SH-SY5Y (cell line): ENCODE data around the gene TNIP3.

Experiments
- GATA2 ChIP-seq: IDR thresholded peaks from 2 replicates; pipeline ENCODE4 v1.6.1; 2011; ENCODE audit warnings: mild to moderate bottlenecking, low read depth, low read length
- GATA3 ChIP-seq: IDR thresholded peaks from 2 replicates; pipeline ENCODE4 v1.6.1; 2011; ENCODE audit warnings: low read depth, mild to moderate bottlenecking, low read length, moderate library complexity

GRCh38 chr4:121148621-121149020 is 15.5 kb downstream of the TNIP3 start:
- no peak for TF ChIP-seq GATA2
- TF ChIP-seq GATA3: no peak
